Measurements from ENCODE around the gene DUOXA1.

GRCh38 chr15:45130291-45131000, 767 bp upstream of the DUOXA1 start:
- TF ChIP-seq POLR2A (IDR thresholded peaks at IDR 0.05; ENCODE audit: low read length): no peak
- TF ChIP-seq GATA1 (IDR thresholded peaks at IDR 0.05; ENCODE audit: low read depth, low read length): no peak
